H9 (cell line): ENCODE results near the gene EPHA1. TPM values are rescaled to one million over a fixed set of nuclear protein-coding genes. Genes with fewer than 3 reads are reported as not detected.

Experiments used
- DNase-seq: peaks from one replicate; pipeline ENCODE4 v3.0.0-alpha.2; 2017
- H2AFZ ChIP-seq: one replicate; pipeline ENCODE4 v1.6.1; 2013; ENCODE audit warnings: mild to moderate bottlenecking, low read length, control low read depth, moderate library complexity
- H2AK5ac ChIP-seq: 2 replicates; pipeline ENCODE4 v1.6.1; 2013; ENCODE audit warnings: low read length, control low read depth, mixed read lengths; ENCODE audit not compliant: insufficient read length
- H2BK120ac ChIP-seq: one replicate; pipeline ENCODE4 v1.6.1; 2013; ENCODE audit warnings: low read depth, mild to moderate bottlenecking, low read length, control low read depth, inconsistent platforms; ENCODE audit not compliant: poor library complexity, severe bottlenecking
- H2BK12ac ChIP-seq: 2 replicates; pipeline ENCODE4 v1.6.1; 2013; ENCODE audit warnings: low read length, control low read depth, mixed read lengths, low read depth; ENCODE audit not compliant: insufficient read length
- H2BK15ac ChIP-seq: 2 replicates; pipeline ENCODE4 v1.6.1; 2013; ENCODE audit warnings: low read depth, low read length, control low read depth
- H2BK20ac ChIP-seq: one replicate; pipeline ENCODE4 v1.6.1; 2013; ENCODE audit warnings: low read depth, mild to moderate bottlenecking, low read length, control low read depth, inconsistent platforms; ENCODE audit not compliant: poor library complexity, severe bottlenecking
- H2BK5ac ChIP-seq: 2 replicates; pipeline ENCODE4 v1.6.1; 2013; ENCODE audit warnings: low read length, control low read depth, mixed read lengths; ENCODE audit not compliant: insufficient read length
- H3K14ac ChIP-seq: 2 replicates; pipeline ENCODE4 v1.6.1; 2013; ENCODE audit warnings: low read length, control low read depth; ENCODE audit not compliant: insufficient read depth
- H3K18ac ChIP-seq: 2 replicates; pipeline ENCODE4 v1.6.1; 2013; ENCODE audit warnings: low read depth, mild to moderate bottlenecking, mixed read lengths, low read length, control low read depth; ENCODE audit not compliant: insufficient read length
- H3K23ac ChIP-seq: 2 replicates; pipeline ENCODE4 v1.6.1; 2013; ENCODE audit warnings: low read length, control low read depth, mixed read lengths, low read depth; ENCODE audit not compliant: insufficient read length
- H3K23me2 ChIP-seq: 2 replicates; pipeline ENCODE4 v1.6.1; 2013; ENCODE audit warnings: low read depth, mild to moderate bottlenecking, mixed read lengths, low read length, control low read depth; ENCODE audit not compliant: insufficient read length, poor library complexity, severe bottlenecking
- H3K27ac ChIP-seq: 2 replicates; pipeline ENCODE4 v1.5.1; 2013; ENCODE audit warnings: low read length, control low read depth, mixed read lengths, low read depth; ENCODE audit not compliant: insufficient read length
- H3K27me3 ChIP-seq: 2 replicates; pipeline ENCODE4 v1.6.1; 2013; ENCODE audit warnings: low read length, control low read depth, inconsistent platforms; ENCODE audit not compliant: insufficient read depth
- H3K4ac ChIP-seq: 2 replicates; pipeline ENCODE4 v1.6.1; 2013; ENCODE audit warnings: low read depth, mild to moderate bottlenecking, control low read depth, inconsistent platforms, low read length, moderate library complexity
- H3K4me1 ChIP-seq: 2 replicates; pipeline ENCODE4 v1.6.1; 2013; ENCODE audit warnings: low read length, control low read depth, inconsistent platforms; ENCODE audit not compliant: insufficient read depth
- H3K4me2 ChIP-seq: 2 replicates; pipeline ENCODE4 v1.6.1; 2013; ENCODE audit warnings: low read length, control low read depth, mixed read lengths; ENCODE audit not compliant: insufficient read length, insufficient read depth
- H3K56ac ChIP-seq: 2 replicates; pipeline ENCODE4 v1.6.1; 2013; ENCODE audit warnings: low read depth, mild to moderate bottlenecking, mixed read lengths, low read length, control low read depth; ENCODE audit not compliant: insufficient read length
- H3K79me1 ChIP-seq: 2 replicates; pipeline ENCODE4 v1.6.1; 2013; ENCODE audit warnings: low read depth, mild to moderate bottlenecking, moderate library complexity, low read length, control low read depth, inconsistent platforms; ENCODE audit not compliant: insufficient read depth, poor library complexity, severe bottlenecking
- H3K79me2 ChIP-seq: 2 replicates; pipeline ENCODE4 v1.6.1; 2013; ENCODE audit warnings: low read length, control low read depth, inconsistent platforms; ENCODE audit not compliant: insufficient read depth
- H3K9ac ChIP-seq: 2 replicates; pipeline ENCODE4 v1.6.1; 2013; ENCODE audit warnings: low read length, control low read depth, mixed read lengths; ENCODE audit not compliant: insufficient read length; ENCODE audit errors: extremely low read depth
- H3K9me3 ChIP-seq: one replicate; pipeline ENCODE4 v1.6.1; 2013; ENCODE audit warnings: low read depth, low read length, inconsistent platforms; ENCODE audit not compliant: control insufficient read depth
- H3T11ph ChIP-seq: one replicate; pipeline ENCODE4 v1.6.1; 2013; ENCODE audit warnings: mild to moderate bottlenecking, low read length, control low read depth, inconsistent platforms
- H4K20me1 ChIP-seq: one replicate; pipeline ENCODE4 v1.6.1; 2013; ENCODE audit not compliant: control insufficient read depth, insufficient read length, insufficient read depth
- H4K5ac ChIP-seq: 2 replicates; pipeline ENCODE4 v1.6.1; 2013; ENCODE audit warnings: low read depth, mild to moderate bottlenecking, mixed read lengths, low read length, control low read depth; ENCODE audit not compliant: insufficient read length
- H4K8ac ChIP-seq: replicated peaks from 2 replicates; pipeline ENCODE4 v1.6.1; 2013; ENCODE audit warnings: low read length, control low read depth, mixed read lengths, low read depth; ENCODE audit not compliant: insufficient read length
- H4K91ac ChIP-seq: 2 replicates; pipeline ENCODE4 v1.6.1; 2013; ENCODE audit warnings: low read depth, mild to moderate bottlenecking, moderate library complexity, mixed read lengths, low read length, control low read depth; ENCODE audit not compliant: insufficient read length
- H3K27ac Mint-ChIP-seq, 3 experiments: 2 replicates in 2 of 3; 3 replicates in 1 of 3; pipeline ENCODE4 v1.8.0; 2020 to 2021; ENCODE audit warnings: mixed read lengths in 3 of 3, mild to moderate bottlenecking in 1 of 3, moderate library complexity in 1 of 3
- H3K27me3 Mint-ChIP-seq: 2 replicates; pipeline ENCODE4 v1.8.0; 2021; ENCODE audit warnings: low read depth, mild to moderate bottlenecking, moderate library complexity, mixed read lengths
- H3K36me3 Mint-ChIP-seq, 3 experiments: 2 replicates in 2 of 3; 3 replicates in 1 of 3; pipeline ENCODE4 v1.8.0; 2020 to 2021; ENCODE audit warnings: low read depth in 3 of 3, mixed read lengths in 3 of 3; ENCODE audit not compliant: insufficient read depth in 1 of 3
- H3K4me1 Mint-ChIP-seq, 2 experiments: 2 replicates each; pipeline ENCODE4 v1.8.0; 2020; ENCODE audit warnings: mixed read lengths in 2 of 2
- H3K4me3 Mint-ChIP-seq, 2 experiments: 2 replicates in 1 of 2; 3 replicates in 1 of 2; pipeline ENCODE4 v1.8.0; 2020 to 2021; ENCODE audit warnings: mild to moderate bottlenecking in 2 of 2, mixed read lengths in 2 of 2, moderate library complexity in 1 of 2
- H3K9me3 Mint-ChIP-seq, 2 experiments: 2 replicates in 1 of 2; 3 replicates in 1 of 2; pipeline ENCODE4 v1.8.0; 2020; ENCODE audit warnings: mild to moderate bottlenecking in 2 of 2, mixed read lengths in 2 of 2, moderate library complexity in 1 of 2
- WGBS: extraction: QIAGEN DNeasy Blood & Tissue Kit; methylation state at CpG from one replicate; pipeline ENCODE4 v1.1.7; 2013; ENCODE audit warnings: missing lambda C conversion rate, low lambda C conversion rate, mixed read lengths; ENCODE audit not compliant: insufficient read length; ENCODE audit errors: extremely low coverage; 5-methylcytosine and 5-hydroxymethylcytosine counted together
- total RNA-seq: library from RNA; stranded (reverse); gene quantifications from 2 replicates; pipeline ENCODE4 v1.2.1, GENCODE V29; 2021
- TF ChIP-seq, protein P1 (sequence below): fragments of 200-600 bp; sonication (generic); conservative IDR thresholded peaks from 3 replicates; pipeline ENCODE4 v1.8.0; 2021; ENCODE audit warnings: antibody characterized with exemption, mild to moderate bottlenecking

EPHA1 gene
- total RNA-seq, 1 experiment from 2014 or later: 109 TPM

- no peaks in the 10 kb centered on the region for H3K9me3 Mint-ChIP-seq
- Histone ChIP-seq H3K23me2 (no peaks in the 10 kb centered on the region), H3K18ac (no peak overlapping the region), H2BK12ac (no peak overlapping the region), H2BK15ac (no peak overlapping the region), H3K23ac (no peak overlapping the region), H3K4me1 (no peaks in the 10 kb centered on the region), H4K5ac (no peak overlapping the region), H3K79me2 (no peaks in the 10 kb centered on the region), H3K9ac (no peak overlapping the region), H3K4ac (no peak overlapping the region), H3T11ph (no peak overlapping the region), H3K79me1 (no peaks in the 10 kb centered on the region), H3K27me3 (no peaks in the 10 kb centered on the region), H4K20me1 (no peaks in the 10 kb centered on the region), H3K9me3 (no peaks in the 10 kb centered on the region), H3K27ac (no peak overlapping the region), H2BK120ac (no peak overlapping the region), H3K14ac (no peak overlapping the region), H2AFZ (no peak overlapping the region), H2BK20ac (no peak overlapping the region), H2AK5ac (no peak overlapping the region), H3K4me2 (no peak overlapping the region), H4K91ac (no peak overlapping the region), H2BK5ac (no peak overlapping the region), H4K8ac (no peak overlapping the region), H3K56ac (no peak overlapping the region)
- TF ChIP-seq, protein P1, sequence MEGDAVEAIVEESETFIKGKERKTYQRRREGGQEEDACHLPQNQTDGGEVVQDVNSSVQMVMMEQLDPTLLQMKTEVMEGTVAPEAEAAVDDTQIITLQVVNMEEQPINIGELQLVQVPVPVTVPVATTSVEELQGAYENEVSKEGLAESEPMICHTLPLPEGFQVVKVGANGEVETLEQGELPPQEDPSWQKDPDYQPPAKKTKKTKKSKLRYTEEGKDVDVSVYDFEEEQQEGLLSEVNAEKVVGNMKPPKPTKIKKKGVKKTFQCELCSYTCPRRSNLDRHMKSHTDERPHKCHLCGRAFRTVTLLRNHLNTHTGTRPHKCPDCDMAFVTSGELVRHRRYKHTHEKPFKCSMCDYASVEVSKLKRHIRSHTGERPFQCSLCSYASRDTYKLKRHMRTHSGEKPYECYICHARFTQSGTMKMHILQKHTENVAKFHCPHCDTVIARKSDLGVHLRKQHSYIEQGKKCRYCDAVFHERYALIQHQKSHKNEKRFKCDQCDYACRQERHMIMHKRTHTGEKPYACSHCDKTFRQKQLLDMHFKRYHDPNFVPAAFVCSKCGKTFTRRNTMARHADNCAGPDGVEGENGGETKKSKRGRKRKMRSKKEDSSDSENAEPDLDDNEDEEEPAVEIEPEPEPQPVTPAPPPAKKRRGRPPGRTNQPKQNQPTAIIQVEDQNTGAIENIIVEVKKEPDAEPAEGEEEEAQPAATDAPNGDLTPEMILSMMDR: no peak
- H3K27ac Mint-ChIP-seq: no peak overlapping the region
- DNase-seq: no peak
- H3K4me1 Mint-ChIP-seq: no peaks in the 10 kb centered on the region
- WGBS: no CpG with 5 or more reads among the region's 5 CpGs
- no peaks in the 10 kb centered on the region for H3K27me3 Mint-ChIP-seq
- H3K36me3 Mint-ChIP-seq: peaks cover 0 to 2% (median 0%) of the 10 kb centered on the region in 3 experiments; a peak in 2 of 7 replicates
- H3K4me3 Mint-ChIP-seq: no peak overlapping the region
These were observed 39.8 kb upstream of the EPHA1 start for GRCh38 chr7:143448429-143448828.
